KMS-11 (cell line): Measurements from ENCODE around the gene MAPKBP1.
"Not testable (repeated sequence)": the region's sequence is repeated elsewhere in the genome, so short reads cannot be mapped to it uniquely, and the experiment has no call there.

Source experiments
- H2AFZ ChIP-seq: fragments of 200-600 bp; sonication (generic); 2 replicates; pipeline ENCODE4 v1.6.1; 2016; ENCODE audit warnings: antibody characterized with exemption, mixed run types, low read depth
- H3K27ac ChIP-seq: fragments of 200-600 bp; sonication (generic); 2 replicates; pipeline ENCODE4 v1.6.1; 2016; ENCODE audit warnings: mild to moderate bottlenecking, mixed run types
- H3K27me3 ChIP-seq: fragments of 200-600 bp; sonication (generic); 2 replicates; pipeline ENCODE4 v1.6.1; 2017; ENCODE audit warnings: mild to moderate bottlenecking, low read depth, mixed run types, moderate library complexity; ENCODE audit not compliant: insufficient read depth
- H3K36me3 ChIP-seq: fragments of 200-600 bp; sonication (generic); 2 replicates; pipeline ENCODE4 v1.6.1; 2017; ENCODE audit warnings: mild to moderate bottlenecking, mixed run types; ENCODE audit not compliant: insufficient read depth
- H3K4me1 ChIP-seq: fragments of 200-600 bp; sonication (generic); 2 replicates; pipeline ENCODE4 v1.6.1; 2016; ENCODE audit warnings: mild to moderate bottlenecking, low read depth, mixed run types; ENCODE audit not compliant: poor library complexity, severe bottlenecking
- H3K4me2 ChIP-seq: fragments of 200-600 bp; sonication (generic); 2 replicates; pipeline ENCODE4 v1.7.0; 2016; ENCODE audit warnings: mild to moderate bottlenecking, mixed run types
- H3K4me3 ChIP-seq: fragments of 200-600 bp; sonication (generic); IDR thresholded peaks from 2 replicates; pipeline ENCODE4 v1.6.1; 2017; ENCODE audit warnings: low read depth, low read length, mixed read lengths; ENCODE audit not compliant: insufficient read depth
- H3K79me2 ChIP-seq: fragments of 200-600 bp; sonication (generic); 2 replicates; pipeline ENCODE4 v1.6.1; 2016; ENCODE audit warnings: low read depth, mixed run types; ENCODE audit not compliant: insufficient read depth
- H3K9ac ChIP-seq: fragments of 200-600 bp; sonication (generic); 2 replicates; pipeline ENCODE4 v1.6.1; 2016; ENCODE audit warnings: mild to moderate bottlenecking, mixed run types
- H4K20me1 ChIP-seq: fragments of 200-600 bp; sonication (generic); 2 replicates; pipeline ENCODE4 v1.6.1; 2016; ENCODE audit warnings: mild to moderate bottlenecking, mixed run types; ENCODE audit not compliant: insufficient read depth
- TF ChIP-seq, protein P1 (sequence below): fragments of 200-600 bp; sonication (generic); conservative IDR thresholded peaks from 2 replicates; pipeline ENCODE4 v1.6.1; 2017; ENCODE audit warnings: low read depth, mild to moderate bottlenecking, antibody characterized with exemption, low read length, moderate library complexity, mixed read lengths

Gene MAPKBP1, protein sequence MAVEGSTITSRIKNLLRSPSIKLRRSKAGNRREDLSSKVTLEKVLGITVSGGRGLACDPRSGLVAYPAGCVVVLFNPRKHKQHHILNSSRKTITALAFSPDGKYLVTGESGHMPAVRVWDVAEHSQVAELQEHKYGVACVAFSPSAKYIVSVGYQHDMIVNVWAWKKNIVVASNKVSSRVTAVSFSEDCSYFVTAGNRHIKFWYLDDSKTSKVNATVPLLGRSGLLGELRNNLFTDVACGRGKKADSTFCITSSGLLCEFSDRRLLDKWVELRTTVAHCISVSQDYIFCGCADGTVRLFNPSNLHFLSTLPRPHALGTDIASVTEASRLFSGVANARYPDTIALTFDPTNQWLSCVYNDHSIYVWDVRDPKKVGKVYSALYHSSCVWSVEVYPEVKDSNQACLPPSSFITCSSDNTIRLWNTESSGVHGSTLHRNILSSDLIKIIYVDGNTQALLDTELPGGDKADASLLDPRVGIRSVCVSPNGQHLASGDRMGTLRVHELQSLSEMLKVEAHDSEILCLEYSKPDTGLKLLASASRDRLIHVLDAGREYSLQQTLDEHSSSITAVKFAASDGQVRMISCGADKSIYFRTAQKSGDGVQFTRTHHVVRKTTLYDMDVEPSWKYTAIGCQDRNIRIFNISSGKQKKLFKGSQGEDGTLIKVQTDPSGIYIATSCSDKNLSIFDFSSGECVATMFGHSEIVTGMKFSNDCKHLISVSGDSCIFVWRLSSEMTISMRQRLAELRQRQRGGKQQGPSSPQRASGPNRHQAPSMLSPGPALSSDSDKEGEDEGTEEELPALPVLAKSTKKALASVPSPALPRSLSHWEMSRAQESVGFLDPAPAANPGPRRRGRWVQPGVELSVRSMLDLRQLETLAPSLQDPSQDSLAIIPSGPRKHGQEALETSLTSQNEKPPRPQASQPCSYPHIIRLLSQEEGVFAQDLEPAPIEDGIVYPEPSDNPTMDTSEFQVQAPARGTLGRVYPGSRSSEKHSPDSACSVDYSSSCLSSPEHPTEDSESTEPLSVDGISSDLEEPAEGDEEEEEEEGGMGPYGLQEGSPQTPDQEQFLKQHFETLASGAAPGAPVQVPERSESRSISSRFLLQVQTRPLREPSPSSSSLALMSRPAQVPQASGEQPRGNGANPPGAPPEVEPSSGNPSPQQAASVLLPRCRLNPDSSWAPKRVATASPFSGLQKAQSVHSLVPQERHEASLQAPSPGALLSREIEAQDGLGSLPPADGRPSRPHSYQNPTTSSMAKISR (N-terminal part only)

DNA sequence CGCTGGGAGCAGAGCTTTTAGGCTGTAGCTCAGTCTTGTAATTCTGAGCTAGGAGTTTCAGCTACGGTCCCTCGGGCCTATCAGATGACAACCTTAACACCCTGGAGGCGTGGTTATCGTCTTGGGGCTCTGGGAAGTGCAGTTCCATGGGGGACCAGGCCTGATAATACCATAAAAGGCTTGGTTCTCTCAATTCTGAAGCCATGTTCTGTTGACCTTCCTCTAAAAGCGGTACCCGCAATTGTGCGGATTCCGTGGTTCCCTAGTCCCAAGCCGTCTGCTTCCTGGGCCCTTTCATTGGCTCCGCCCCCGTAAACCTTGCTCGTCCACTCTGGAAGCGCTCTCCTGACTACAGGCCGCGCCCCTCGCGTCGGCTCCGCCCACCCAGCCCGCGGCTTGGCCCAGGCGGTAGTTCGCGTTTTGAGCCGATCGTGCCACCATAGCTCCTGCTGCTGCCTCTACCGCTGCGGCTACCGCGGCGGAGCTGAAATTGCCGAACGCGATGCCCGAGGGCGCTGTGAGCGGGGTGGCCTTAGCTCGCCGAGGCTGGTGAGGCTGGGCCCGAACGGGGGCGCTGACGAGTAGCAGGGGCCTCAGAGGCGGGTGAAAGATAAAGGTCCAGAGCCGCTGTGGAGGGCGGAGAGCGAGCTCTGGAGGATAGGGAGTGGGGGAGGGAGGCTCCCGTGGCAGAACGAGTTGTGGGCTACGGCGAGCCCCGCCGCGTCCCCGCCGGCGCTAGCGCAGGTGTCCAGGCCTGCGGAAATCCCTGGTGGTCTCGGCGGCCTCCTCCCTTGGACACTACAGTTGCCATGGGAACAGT, at the start of gene MAPKBP1:
Gene MAPKBP1 (plus strand): TSS at position 423 of the 820 bp plus-strand sequence. CDS start 792 bp downstream, outside the sequence.
- H3K4me2 ChIP-seq: peak within 1 kb of the TSS; percentile 87

DNA sequence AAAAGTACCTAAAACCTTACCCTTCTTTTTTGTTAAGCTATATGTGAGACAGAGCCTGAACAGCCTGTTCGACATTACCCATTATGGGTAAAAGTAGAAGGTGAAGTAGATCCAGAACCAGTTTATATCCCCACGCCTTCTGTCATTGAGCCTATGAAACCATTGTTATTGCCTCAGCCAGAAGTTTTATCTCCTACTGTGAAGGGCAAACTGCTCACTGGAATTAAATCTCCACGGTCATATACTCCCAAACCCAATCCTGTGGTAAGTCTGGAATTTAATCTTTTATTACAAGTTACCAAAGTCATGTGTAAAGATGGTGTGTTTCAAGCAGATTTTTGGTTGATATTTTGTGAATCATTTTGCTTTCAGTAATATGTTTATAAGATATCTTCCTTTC, 47.1 kb upstream of the MAPKBP1 start:
- Histone ChIP-seq H3K4me2 (no peak overlapping the region), H3K4me1 (no peaks in the 10 kb centered on the region), H3K9ac (no peak overlapping the region), H3K4me3 (no peak overlapping the region), H3K27ac (no peak overlapping the region), H3K27me3 (no peaks in the 10 kb centered on the region), H2AFZ (no peak overlapping the region), H4K20me1 (no peaks in the 10 kb centered on the region), H3K79me2 (no peaks in the 10 kb centered on the region), H3K36me3 (no peaks in the 10 kb centered on the region)
- TF ChIP-seq, protein P1, sequence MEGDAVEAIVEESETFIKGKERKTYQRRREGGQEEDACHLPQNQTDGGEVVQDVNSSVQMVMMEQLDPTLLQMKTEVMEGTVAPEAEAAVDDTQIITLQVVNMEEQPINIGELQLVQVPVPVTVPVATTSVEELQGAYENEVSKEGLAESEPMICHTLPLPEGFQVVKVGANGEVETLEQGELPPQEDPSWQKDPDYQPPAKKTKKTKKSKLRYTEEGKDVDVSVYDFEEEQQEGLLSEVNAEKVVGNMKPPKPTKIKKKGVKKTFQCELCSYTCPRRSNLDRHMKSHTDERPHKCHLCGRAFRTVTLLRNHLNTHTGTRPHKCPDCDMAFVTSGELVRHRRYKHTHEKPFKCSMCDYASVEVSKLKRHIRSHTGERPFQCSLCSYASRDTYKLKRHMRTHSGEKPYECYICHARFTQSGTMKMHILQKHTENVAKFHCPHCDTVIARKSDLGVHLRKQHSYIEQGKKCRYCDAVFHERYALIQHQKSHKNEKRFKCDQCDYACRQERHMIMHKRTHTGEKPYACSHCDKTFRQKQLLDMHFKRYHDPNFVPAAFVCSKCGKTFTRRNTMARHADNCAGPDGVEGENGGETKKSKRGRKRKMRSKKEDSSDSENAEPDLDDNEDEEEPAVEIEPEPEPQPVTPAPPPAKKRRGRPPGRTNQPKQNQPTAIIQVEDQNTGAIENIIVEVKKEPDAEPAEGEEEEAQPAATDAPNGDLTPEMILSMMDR: no peak

More for the DNA sequence above, at the start of gene MAPKBP1:
- Histone ChIP-seq H3K9ac (peak within 1 kb of the TSS; percentile 63; the same call in 1 of the 2 replicates), H3K27me3 (no peaks in the 10 kb centered on the region), H4K20me1 (no peaks in the 10 kb centered on the region), H3K4me3 (peak within 1 kb of the TSS; percentile 20), H3K36me3 (no peaks in the 10 kb centered on the region), H3K4me1 (peaks cover 44% of the 10 kb centered on the region), H2AFZ (peak within 1 kb of the TSS; percentile 88), H3K79me2 (no peaks in the 10 kb centered on the region), H3K27ac (peak within 1 kb of the TSS; percentile 43)
- TF ChIP-seq, protein P1: peak; percentile 62

DNA sequence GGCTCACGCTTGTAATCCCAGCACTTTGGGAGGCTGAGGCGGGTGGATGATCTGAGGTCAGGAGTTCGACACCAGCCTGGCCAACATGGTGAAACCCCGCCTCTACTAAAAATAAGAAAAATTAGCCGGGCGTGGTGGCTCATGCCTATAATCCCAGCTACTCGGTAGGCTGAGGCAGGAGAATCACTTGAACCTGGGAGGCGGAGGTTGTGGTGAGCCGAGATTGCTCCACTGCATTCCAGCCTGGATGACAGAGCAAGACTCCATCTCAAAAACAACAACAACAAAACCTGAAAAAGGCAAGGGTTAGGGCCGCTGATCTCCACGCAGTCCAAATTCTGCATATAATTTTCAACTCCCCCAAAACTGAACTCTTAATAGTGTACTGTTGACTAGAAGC, 46.2 kb upstream of the MAPKBP1 start:
- not testable (repeated sequence) for H3K27ac ChIP-seq, H3K27me3 ChIP-seq, H2AFZ ChIP-seq, H3K79me2 ChIP-seq, H3K4me1 ChIP-seq, H3K4me3 ChIP-seq, H3K9ac ChIP-seq, H3K36me3 ChIP-seq, H4K20me1 ChIP-seq, H3K4me2 ChIP-seq

GRCh38 chr15:41730543-41730942, 43.7 kb upstream of the MAPKBP1 start:
- no peak overlapping the region for H3K4me3 ChIP-seq
- no peak overlapping the region for H3K9ac ChIP-seq
- no peaks in the 10 kb centered on the region for H3K27me3 ChIP-seq
- H3K36me3 ChIP-seq: no peaks in the 10 kb centered on the region
- no peaks in the 10 kb centered on the region for H3K4me1 ChIP-seq
- no peak overlapping the region for H2AFZ ChIP-seq
- H4K20me1 ChIP-seq: no peaks in the 10 kb centered on the region
- TF ChIP-seq, protein P1: no peak
- no peak overlapping the region for H3K27ac ChIP-seq
- H3K4me2 ChIP-seq: no peak overlapping the region
- H3K79me2 ChIP-seq: no peaks in the 10 kb centered on the region
